ENCODE results near the gene OR6S1. TPM values are rescaled to one million over a fixed set of nuclear protein-coding genes. Genes with fewer than 3 reads are reported as not detected.
A peak's percentile ranks its signal among the peaks of the same experiment; 100 is the strongest.

The OR6S1 gene
- total and polyA plus RNA-seq, 4 experiments from 2014 or later = not detected

DNA sequence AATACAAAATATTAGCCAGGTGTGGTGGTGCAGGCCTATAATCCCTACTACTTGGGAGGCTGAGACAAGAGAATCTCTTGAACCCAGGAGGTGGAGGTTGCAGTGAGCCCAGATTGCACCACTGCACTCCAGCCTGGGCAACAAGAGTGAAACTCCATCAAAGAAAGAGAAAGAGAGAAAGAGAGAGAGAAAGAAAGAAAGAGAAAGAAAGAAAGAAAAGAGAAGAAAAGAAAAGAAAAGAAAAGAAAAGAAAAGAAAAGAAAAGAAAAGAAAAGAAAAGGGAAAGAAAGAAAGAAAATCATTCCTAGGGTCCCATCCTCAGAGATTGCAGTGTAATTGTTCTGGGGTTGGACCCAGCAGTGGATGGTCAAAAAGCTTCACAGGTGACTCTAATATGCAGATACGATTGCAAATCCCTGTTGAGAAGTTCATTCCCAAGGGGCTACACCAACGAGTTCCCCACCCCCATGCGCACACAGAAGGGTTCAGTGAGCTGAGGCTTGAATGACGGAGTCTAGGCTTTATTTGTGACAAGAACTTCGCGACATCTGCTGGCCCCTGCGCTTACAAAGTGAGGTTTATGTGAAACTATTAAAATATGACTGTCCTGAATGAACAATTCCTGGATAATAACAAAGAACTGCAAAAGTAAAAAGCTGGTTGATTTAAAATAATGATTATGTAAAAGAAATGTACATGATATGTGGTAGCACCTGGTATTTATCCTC is 32.9 kb downstream of the OR6S1 start:
- peaks cover 32% of the 10 kb centered on the region for H3K4me1 ChIP-seq (ENCODE audit: insufficient read depth, low read length)
- ChIA-PET CTCF (ENCODE audit: partially characterized antibody) (interaction anchor here (0.7 to 13.5 kb wide), 17 partner anchors 9 to 280 kb away, joined by 3 to 354 read pairs (median 7); partner anchors contain the start of genes ANG, CCNB1IP1, PARP2 and PIP4P1), POLR2A (ENCODE audit: partially characterized antibody) (interaction anchor here (1.0 to 4.6 kb wide), 9 partner anchors 23 to 281 kb away, joined by 3 to 44 read pairs (median 7); partner anchors contain the start of genes APEX1, PARP2, PNP and RNASE4)
- no peaks in the 10 kb centered on the region for H3K9me3 ChIP-seq (ENCODE audit: control insufficient read depth in 1 of 2, low read length in 2 of 2)
- H3K4me3 ChIP-seq (ENCODE audit: low read length in 2 of 2) = no peak overlapping the region
- Mint-ChIP-seq H3K9me3 (no peaks in the 10 kb centered on the region), H3K4me1 (peaks cover 0 to 5% (median 0%) of the 10 kb centered on the region in 4 donors), H3K36me3 (no peaks in the 10 kb centered on the region), H3K27me3 (no peaks in the 10 kb centered on the region), H3K27ac (peak overlapping the region in 1 of 7 donors; percentile 34), H3K4me3 (peak overlapping the region in 1 of 8 donors; percentile 16)
- no peak for DNase-seq
- H3K36me3 ChIP-seq (ENCODE audit: insufficient read depth, low read length) = no peaks in the 10 kb centered on the region
- no peaks in the 10 kb centered on the region for H3K27me3 ChIP-seq (ENCODE audit: insufficient read depth, low read length)
- intact Hi-C loops (cut with micrococcal nuclease) = loop anchor here (1.0 kb wide), 4 partner anchors 77 to 281 kb away; no protein-coding TSS in a partner anchor
- no peak overlapping the region for H3K27ac ChIP-seq (ENCODE audit: low read depth, low read length)

DNA sequence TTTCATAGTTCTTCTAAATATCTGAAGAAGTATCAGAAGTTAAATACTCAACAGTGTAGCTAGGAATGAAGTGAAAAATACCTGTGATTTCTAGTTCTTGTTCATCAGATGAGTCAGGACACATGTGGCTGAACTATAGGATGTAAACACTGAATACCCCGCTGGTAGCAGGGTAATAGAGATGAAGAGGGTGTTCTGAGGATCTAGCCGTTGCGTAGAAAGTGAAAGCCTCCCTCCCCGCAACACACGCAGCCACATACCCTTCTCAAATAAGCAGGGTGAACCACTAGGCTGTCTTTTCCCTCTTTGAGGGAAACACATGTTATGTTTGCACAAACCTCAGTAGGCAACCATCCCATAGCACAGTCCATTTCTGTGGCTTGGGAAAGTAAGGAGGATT is 33.9 kb downstream of the OR6S1 start:
- H3K9me3 Mint-ChIP-seq = no peaks in the 10 kb centered on the region
- Histone ChIP-seq H3K36me3 (ENCODE audit: insufficient read depth, low read length) (no peaks in the 10 kb centered on the region), H3K27ac (ENCODE audit: low read depth, low read length) (no peak overlapping the region), H3K4me1 (ENCODE audit: insufficient read depth, low read length) (peaks cover 27% of the 10 kb centered on the region), H3K27me3 (ENCODE audit: insufficient read depth, low read length) (no peaks in the 10 kb centered on the region), H3K4me3 (ENCODE audit: low read length in 2 of 2) (no peak overlapping the region), H3K9me3 (ENCODE audit: control insufficient read depth in 1 of 2, low read length in 2 of 2) (no peaks in the 10 kb centered on the region)
- H3K4me3 Mint-ChIP-seq = no peak overlapping the region
- H3K27ac Mint-ChIP-seq = no peak overlapping the region
- ChIA-PET POLR2A (ENCODE audit: partially characterized antibody) (interaction anchor here (1.7 to 4.6 kb wide), 3 partner anchors 138 to 280 kb away, joined by 4 to 34 read pairs (median 4); partner anchors contain the start of genes APEX1 and PNP), CTCF (ENCODE audit: partially characterized antibody) (interaction anchor here (0.9 to 13.5 kb wide), 7 partner anchors 77 to 279 kb away, joined by 4 to 354 read pairs (median 33); partner anchors contain the start of genes ANG, CCNB1IP1, PARP2 and PIP4P1)
- DNase-seq = no peak
- H3K27me3 Mint-ChIP-seq = no peaks in the 10 kb centered on the region
- no peaks in the 10 kb centered on the region for H3K36me3 Mint-ChIP-seq
- peaks cover 0 to 5% (median 0%) of the 10 kb centered on the region in 4 donors for H3K4me1 Mint-ChIP-seq
- intact Hi-C loops (cut with micrococcal nuclease) = no loop called here

DNA sequence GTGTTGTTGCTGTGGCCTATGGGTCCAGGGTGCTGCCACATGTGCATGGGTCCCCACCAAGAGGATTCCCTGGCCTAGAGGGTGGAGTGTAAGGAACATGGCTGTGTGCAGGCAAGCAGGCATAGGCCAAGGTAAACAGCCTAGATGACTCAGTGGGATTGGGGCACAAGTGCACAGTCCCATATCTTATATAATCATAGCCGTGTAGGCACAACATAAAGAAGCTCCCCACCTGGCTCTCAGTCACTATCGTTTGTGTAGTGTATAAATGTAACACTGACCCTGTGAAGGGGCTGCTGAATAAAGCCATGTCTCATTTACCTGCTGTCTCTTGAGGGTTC is 34.6 kb downstream of the OR6S1 start:
- ChIA-PET CTCF (ENCODE audit: partially characterized antibody) (interaction anchor here (1.3 to 13.5 kb wide), 6 partner anchors 76 to 278 kb away, joined by 4 to 354 read pairs (median 41); partner anchors contain the start of genes ANG, CCNB1IP1, PARP2 and TEP1), POLR2A (ENCODE audit: partially characterized antibody) (interaction anchor here (2.0 to 4.6 kb wide), 2 partner anchors 137 to 279 kb away, joined by 4 to 34 read pairs; partner anchors contain the start of gene PNP)
- DNase-seq = no peak
- Mint-ChIP-seq H3K9me3 (no peaks in the 10 kb centered on the region), H3K27me3 (no peaks in the 10 kb centered on the region), H3K36me3 (no peaks in the 10 kb centered on the region), H3K4me3 (no peak overlapping the region), H3K4me1 (peaks cover 0 to 5% (median 0%) of the 10 kb centered on the region in 4 donors), H3K27ac (peak overlapping the region in 1 of 7 donors; percentile 4)
- intact Hi-C loops (cut with micrococcal nuclease) = no loop called here
- H3K4me3 ChIP-seq (ENCODE audit: low read length in 2 of 2) = no peak overlapping the region
- H3K27ac ChIP-seq (ENCODE audit: low read depth, low read length) = no peak overlapping the region
- H3K36me3 ChIP-seq (ENCODE audit: insufficient read depth, low read length) = no peaks in the 10 kb centered on the region
- H3K9me3 ChIP-seq (ENCODE audit: control insufficient read depth in 1 of 2, low read length in 2 of 2) = no peaks in the 10 kb centered on the region
- peaks cover 19% of the 10 kb centered on the region for H3K4me1 ChIP-seq (ENCODE audit: insufficient read depth, low read length)
- no peaks in the 10 kb centered on the region for H3K27me3 ChIP-seq (ENCODE audit: insufficient read depth, low read length)

DNA sequence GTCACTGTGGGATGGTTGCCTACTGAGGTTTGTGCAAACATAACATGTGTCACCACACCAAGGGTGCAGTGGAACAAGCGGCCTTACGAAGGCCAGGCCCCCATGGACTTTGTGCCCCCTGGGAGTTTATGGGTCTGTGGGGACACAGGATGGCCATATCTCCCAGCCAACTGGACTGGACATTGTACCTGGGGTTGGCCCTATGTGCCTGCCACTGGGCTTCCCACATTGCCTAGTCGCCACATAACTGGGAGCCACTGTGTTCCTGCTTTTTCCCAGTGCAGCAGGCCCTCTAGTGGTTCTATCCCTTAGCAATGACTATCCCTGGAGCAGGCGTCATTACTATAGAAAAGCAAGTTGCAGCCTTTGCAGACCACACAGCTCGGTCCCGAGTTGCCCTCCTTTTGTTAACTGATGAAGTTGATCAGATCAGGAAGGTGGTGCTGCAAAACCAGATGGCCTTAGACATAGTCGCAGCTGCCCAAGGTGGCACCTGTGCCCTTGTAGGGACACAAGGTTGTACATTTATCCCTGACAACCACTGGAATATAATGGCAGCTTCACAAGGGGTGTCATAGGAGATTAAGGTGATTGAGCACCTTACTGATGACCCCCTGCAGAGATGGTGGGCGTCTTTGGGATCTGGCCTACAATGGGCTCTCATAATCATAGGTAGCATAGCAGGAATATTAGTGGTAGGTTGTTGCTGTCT is 35.1 kb downstream of the OR6S1 start:
- ChIA-PET CTCF (ENCODE audit: partially characterized antibody) (interaction anchor here (2.5 to 13.5 kb wide), 5 partner anchors 75 to 277 kb away, joined by 11 to 354 read pairs (median 49); partner anchors contain the start of genes ANG, CCNB1IP1, PARP2 and TEP1), POLR2A (ENCODE audit: partially characterized antibody) (interaction anchor here (2.0 kb wide), 1 partner anchor 136 kb away, joined by 4 read pairs; the partner anchor contains the start of gene PNP)
- H3K27me3 Mint-ChIP-seq = no peaks in the 10 kb centered on the region
- peaks cover 0 to 5% (median 0%) of the 10 kb centered on the region in 4 donors for H3K4me1 Mint-ChIP-seq
- H3K36me3 Mint-ChIP-seq = no peaks in the 10 kb centered on the region
- intact Hi-C loops (cut with micrococcal nuclease) = no loop called here
- H3K27ac ChIP-seq (ENCODE audit: low read depth, low read length) = no peak overlapping the region
- no peaks in the 10 kb centered on the region for H3K36me3 ChIP-seq (ENCODE audit: insufficient read depth, low read length)
- H3K9me3 ChIP-seq (ENCODE audit: control insufficient read depth in 1 of 2, low read length in 2 of 2) = no peaks in the 10 kb centered on the region
- H3K27ac Mint-ChIP-seq = peak overlapping the region in 1 of 7 donors; percentile 4
- H3K9me3 Mint-ChIP-seq = no peaks in the 10 kb centered on the region
- no peak overlapping the region for H3K4me3 ChIP-seq (ENCODE audit: low read length in 2 of 2)
- H3K4me1 ChIP-seq (ENCODE audit: insufficient read depth, low read length) = peaks cover 14% of the 10 kb centered on the region
- H3K27me3 ChIP-seq (ENCODE audit: insufficient read depth, low read length) = no peaks in the 10 kb centered on the region
- H3K4me3 Mint-ChIP-seq = no peak overlapping the region
- DNase-seq = no peak

DNA sequence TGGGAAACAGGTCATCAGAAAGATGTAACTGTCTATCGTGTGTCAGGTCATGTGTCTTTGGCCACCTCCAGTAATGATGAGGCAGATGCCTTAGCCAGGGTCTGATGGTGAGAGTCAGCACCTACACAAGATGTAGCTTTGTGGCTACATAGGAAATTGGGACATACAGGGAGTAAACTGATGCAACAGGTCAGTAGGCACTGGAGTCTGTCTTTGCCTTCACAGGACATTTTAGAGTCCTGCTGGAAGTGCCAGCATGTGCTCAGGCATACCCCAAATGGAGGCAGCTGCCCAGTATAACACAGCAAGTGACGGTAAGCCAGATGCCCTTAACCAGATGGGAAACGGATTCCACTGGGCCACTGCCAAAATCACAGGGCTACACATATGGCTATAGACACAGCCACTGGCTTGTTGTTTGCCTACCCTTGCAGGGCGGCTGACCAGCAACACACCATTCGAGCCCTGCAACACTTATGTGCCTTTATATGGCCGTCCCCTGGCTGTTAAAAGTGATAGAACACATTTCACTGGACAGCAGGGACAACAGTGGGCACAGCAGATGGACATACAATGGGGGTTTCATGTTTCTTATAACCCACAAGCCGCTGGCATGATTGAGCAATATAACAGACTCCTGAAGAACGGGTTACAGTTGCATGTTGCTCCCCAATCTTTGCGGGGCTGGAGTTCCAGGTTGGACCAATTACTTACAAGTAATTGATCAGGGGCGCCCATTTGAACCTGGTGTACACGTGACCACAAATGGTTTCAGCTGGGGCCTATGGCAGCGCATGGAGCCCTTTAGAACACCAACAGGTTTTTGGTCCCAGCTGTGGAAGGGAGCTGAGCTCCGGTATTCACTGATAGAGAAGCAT is 37.4 kb downstream of the OR6S1 start:
- POLR2A ChIA-PET (ENCODE audit: partially characterized antibody) = interaction anchor here (1.3 kb wide), 1 partner anchor 81 kb away, joined by 3 read pairs; the partner anchor contains the start of gene RNASE4
- H3K4me3 Mint-ChIP-seq = no peak overlapping the region

DNA sequence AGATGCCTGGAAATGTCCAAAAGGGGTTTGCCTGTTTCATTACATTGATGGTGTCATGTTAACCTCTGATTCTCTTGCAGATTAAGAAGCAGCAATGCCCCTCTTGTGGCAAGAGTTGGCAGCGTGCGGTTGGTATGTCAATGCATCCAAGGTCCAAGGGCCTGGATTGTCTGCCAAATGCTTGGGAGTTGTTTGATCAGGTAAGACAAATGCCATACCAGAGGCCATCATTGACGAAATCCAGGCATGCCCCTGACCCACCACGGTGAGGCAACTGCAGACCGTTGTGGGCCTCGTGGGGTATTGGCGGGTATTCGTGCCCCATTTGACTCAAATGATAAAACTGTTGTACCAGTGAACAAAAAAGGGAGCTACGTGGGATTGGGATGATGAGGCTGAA is 38.9 kb downstream of the OR6S1 start:
- Histone ChIP-seq H3K36me3 (ENCODE audit: insufficient read depth, low read length) (no peaks in the 10 kb centered on the region), H3K27ac (ENCODE audit: low read depth, low read length) (no peak overlapping the region), H3K9me3 (ENCODE audit: control insufficient read depth in 1 of 2, low read length in 2 of 2) (no peaks in the 10 kb centered on the region), H3K4me1 (ENCODE audit: insufficient read depth, low read length) (no peaks in the 10 kb centered on the region), H3K27me3 (ENCODE audit: insufficient read depth, low read length) (no peaks in the 10 kb centered on the region), H3K4me3 (ENCODE audit: low read length in 2 of 2) (no peak overlapping the region)
- Mint-ChIP-seq H3K4me1 (peaks cover 0 to 5% (median 0%) of the 10 kb centered on the region in 4 donors), H3K27ac (no peak overlapping the region), H3K9me3 (no peaks in the 10 kb centered on the region), H3K36me3 (no peaks in the 10 kb centered on the region), H3K4me3 (no peak overlapping the region), H3K27me3 (no peaks in the 10 kb centered on the region)
- intact Hi-C loops (cut with micrococcal nuclease) = no loop called here
- POLR2A ChIA-PET (ENCODE audit: partially characterized antibody) = no interaction called here
- no peak for DNase-seq
- CTCF ChIA-PET (ENCODE audit: partially characterized antibody) = interaction anchor here (1.0 to 13.5 kb wide), 2 partner anchors 72 to 274 kb away, joined by 4 to 354 read pairs; partner anchors contain the start of gene CCNB1IP1

More for the DNA sequence above, 37.4 kb downstream of the OR6S1 start:
- Histone ChIP-seq H3K9me3 (ENCODE audit: control insufficient read depth in 1 of 2, low read length in 2 of 2) (no peaks in the 10 kb centered on the region), H3K27ac (ENCODE audit: low read depth, low read length) (no peak overlapping the region), H3K27me3 (ENCODE audit: insufficient read depth, low read length) (no peaks in the 10 kb centered on the region), H3K36me3 (ENCODE audit: insufficient read depth, low read length) (no peaks in the 10 kb centered on the region), H3K4me1 (ENCODE audit: insufficient read depth, low read length) (no peaks in the 10 kb centered on the region), H3K4me3 (ENCODE audit: low read length in 2 of 2) (no peak overlapping the region)
- H3K4me1 Mint-ChIP-seq = peaks cover 0 to 5% (median 0%) of the 10 kb centered on the region in 4 donors
- H3K9me3 Mint-ChIP-seq = no peaks in the 10 kb centered on the region
- no peak overlapping the region for H3K27ac Mint-ChIP-seq
- intact Hi-C loops (cut with micrococcal nuclease) = no loop called here
- no peaks in the 10 kb centered on the region for H3K36me3 Mint-ChIP-seq
- no peaks in the 10 kb centered on the region for H3K27me3 Mint-ChIP-seq
- no peak for DNase-seq
- CTCF ChIA-PET (ENCODE audit: partially characterized antibody) = interaction anchor here (0.5 to 13.5 kb wide), 2 partner anchors 275 to 852 kb away, joined by 3 to 354 read pairs; partner anchors contain the start of gene CCNB1IP1
